HEK293 (cell line): ENCODE measurements around the gene PTPN18.

Experiments used
- CTCF ChIA-PET: fragments of 350-600 bp; formaldehyde crosslinking; extraction: SDS; loops from one replicate; lab custom pipeline; 2021; ENCODE audit warnings: antibody characterized with exemption; lab: Yijun Ruan, JAX
- POLR2A ChIA-PET: fragments of 300-600 bp; formaldehyde crosslinking; extraction: SDS; loops from one replicate; lab custom pipeline; 2020; ENCODE audit warnings: antibody characterized with exemption, inconsistent platforms; lab: Yijun Ruan, JAX
- H3K27ac ChIP-seq: fragments of 200-500 bp; sonication (Bioruptor generic); 2 replicates; pipeline ENCODE4 v1.5.1; 2014; ENCODE audit warnings: low read depth, low read length, control low read depth, inconsistent platforms; ENCODE audit errors: extremely low read depth
- H3K36me3 ChIP-seq, 2 experiments: fragments of 200-500 bp in 1 of 2; sonication (Bioruptor generic) in 1 of 2; 1 replicate in 1 of 2; 2 replicates in 1 of 2; pipeline ENCODE4 v1.5.1; 2014 to 2017; ENCODE audit warnings: inconsistent platforms in 2 of 2, low read length in 2 of 2; ENCODE audit not compliant: control insufficient read depth in 2 of 2, insufficient read depth in 1 of 2
- H3K4me1 ChIP-seq: fragments of 200-500 bp; sonication (Bioruptor generic); 2 replicates; pipeline ENCODE4 v1.5.1; 2014; ENCODE audit warnings: mild to moderate bottlenecking, low read length, inconsistent platforms; ENCODE audit not compliant: control insufficient read depth, insufficient read depth
- H3K4me3 ChIP-seq: 2 replicates; pipeline ENCODE4 v1.5.1; 2011; ENCODE audit warnings: low read depth, mild to moderate bottlenecking, control low read depth, low read length, moderate library complexity
- H3K9me3 ChIP-seq: fragments of 200-500 bp; sonication (Bioruptor generic); 2 replicates; pipeline ENCODE4 v1.5.1; 2014; ENCODE audit warnings: low read depth, low read length, inconsistent platforms; ENCODE audit not compliant: control insufficient read depth, insufficient read depth
- SCRT2 ChIP-seq: fragments of 450-650 bp; formaldehyde crosslinking; IDR thresholded peaks from 2 replicates; pipeline ENCODE4 v1.5.1; 2016; ENCODE audit warnings: missing biosample characterization, missing genetic modification characterization
- SETDB1 ChIP-seq: IDR thresholded peaks from one replicate; pipeline ENCODE4 v1.6.1; 2017; ENCODE audit warnings: mild to moderate bottlenecking, low read length, moderate library complexity, mixed read lengths; ENCODE audit not compliant: insufficient read length
- ZBTB1 ChIP-seq: fragments of 450-650 bp; formaldehyde crosslinking; IDR thresholded peaks from 2 replicates; pipeline ENCODE4 v1.5.1; 2016; ENCODE audit warnings: missing biosample characterization, missing genetic modification characterization
- ZBTB20 ChIP-seq: fragments of 450-650 bp; formaldehyde crosslinking; IDR thresholded peaks from 2 replicates; pipeline ENCODE4 v1.5.1; 2016; ENCODE audit warnings: missing biosample characterization, missing genetic modification characterization
- ZBTB8A ChIP-seq: fragments of 450-650 bp; formaldehyde crosslinking; IDR thresholded peaks from 2 replicates; pipeline ENCODE4 v1.5.1; 2016; ENCODE audit warnings: missing biosample characterization, missing genetic modification characterization
- ZNF174 ChIP-seq: fragments of 450-650 bp; formaldehyde crosslinking; IDR thresholded peaks from 2 replicates; pipeline ENCODE4 v1.5.0; 2017; ENCODE audit warnings: missing biosample characterization, mild to moderate bottlenecking, missing genetic modification characterization
- ZNF24 ChIP-seq: fragments of 450-650 bp; formaldehyde crosslinking; IDR thresholded peaks from 2 replicates; pipeline ENCODE4 v1.5.1; 2016; ENCODE audit warnings: missing biosample characterization, missing genetic modification characterization
- ZNF311 ChIP-seq: fragments of 450-650 bp; formaldehyde crosslinking; IDR thresholded peaks from 2 replicates; pipeline ENCODE4 v1.5.1; 2017; ENCODE audit warnings: missing biosample characterization, missing genetic modification characterization, borderline replicate concordance
- ZNF501 ChIP-seq: fragments of 450-650 bp; formaldehyde crosslinking; IDR thresholded peaks from 2 replicates; pipeline ENCODE4 v1.5.1; 2016; ENCODE audit warnings: missing biosample characterization, missing genetic modification characterization
- ZNF585B ChIP-seq: fragments of 450-650 bp; formaldehyde crosslinking; IDR thresholded peaks from 2 replicates; pipeline ENCODE4 v1.5.1; 2016; ENCODE audit warnings: missing biosample characterization, missing genetic modification characterization
- ZNF596 ChIP-seq: fragments of 450-650 bp; IDR thresholded peaks from 2 replicates; pipeline ENCODE4 v1.5.0; 2018; ENCODE audit warnings: missing biosample characterization, mild to moderate bottlenecking, missing genetic modification characterization, moderate library complexity
- ZNF660 ChIP-seq: fragments of 450-650 bp; IDR thresholded peaks from 2 replicates; pipeline ENCODE4 v1.5.1; 2018; ENCODE audit warnings: missing biosample characterization, mild to moderate bottlenecking, missing genetic modification characterization
- ZNF837 ChIP-seq: fragments of 450-650 bp; formaldehyde crosslinking; IDR thresholded peaks from 2 replicates; pipeline ENCODE4 v1.5.1; 2016; ENCODE audit warnings: missing biosample characterization, missing genetic modification characterization
- ZNF843 ChIP-seq: fragments of 450-650 bp; formaldehyde crosslinking; IDR thresholded peaks from 2 replicates; pipeline ENCODE4 v1.5.1; 2016; ENCODE audit warnings: missing biosample characterization, missing genetic modification characterization
- ZXDB ChIP-seq: fragments of 450-650 bp; formaldehyde crosslinking; IDR thresholded peaks from 2 replicates; pipeline ENCODE4 v1.5.1; 2016; ENCODE audit warnings: missing biosample characterization, missing genetic modification characterization
- TF ChIP-seq, protein P1 (sequence below): fragments of 450-650 bp; formaldehyde crosslinking; IDR thresholded peaks from 2 replicates; pipeline ENCODE4 v1.5.1; 2016; ENCODE audit warnings: missing biosample characterization, missing genetic modification characterization
- TF ChIP-seq, protein P2 (sequence below): fragments of 450-650 bp; formaldehyde crosslinking; IDR thresholded peaks from 2 replicates; pipeline ENCODE4 v1.5.1; 2016; ENCODE audit warnings: missing biosample characterization, missing genetic modification characterization
- TF ChIP-seq, protein P3 (sequence below): fragments of 450-650 bp; formaldehyde crosslinking; IDR thresholded peaks from 2 replicates; pipeline ENCODE4 v1.5.1; 2016; ENCODE audit warnings: missing biosample characterization, missing genetic modification characterization, borderline replicate concordance

The PTPN18 gene

DNA sequence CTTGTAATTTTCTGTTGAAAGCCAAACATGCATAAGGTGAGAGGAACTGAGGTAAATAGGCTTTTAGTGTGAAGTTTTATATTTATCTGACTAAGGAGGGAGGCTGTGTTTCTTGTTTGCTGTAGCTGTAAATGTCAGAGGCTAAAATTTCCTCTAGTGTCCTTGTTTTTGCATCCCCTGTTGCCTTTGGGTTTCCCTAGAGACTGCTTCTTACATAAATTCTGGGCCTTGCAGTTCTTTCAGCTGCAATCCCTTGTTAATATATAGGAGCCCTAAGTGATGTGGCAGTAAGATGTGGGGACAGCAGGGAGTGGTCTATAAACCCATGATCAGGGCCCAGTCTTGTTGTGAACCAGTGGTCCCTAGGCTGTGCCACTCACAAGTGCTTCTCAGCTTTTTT is 20.6 kb upstream of the PTPN18 start:
- CTCF ChIA-PET = interaction anchor here (0.9 to 5.9 kb wide), 4 partner anchors 38 to 399 kb away, joined by 3 to 41 read pairs (median 9); partner anchors contain the start of genes MZT2B and SMPD4
- POLR2A ChIA-PET = no interaction called here
- Histone ChIP-seq H3K9me3 (no peaks in the 10 kb centered on the region), H3K4me3 (no peak overlapping the region), H3K4me1 (no peaks in the 10 kb centered on the region), H3K36me3 (peaks cover 0 to 19% of the 10 kb centered on the region in 2 experiments; a peak in 1 of 3 replicates)
- TF ChIP-seq ZNF311 (tag by site-specific recombination) = no peak
- no peak for TF ChIP-seq ZNF174 (tag by site-specific recombination)
- no peak for TF ChIP-seq ZNF837 (tag by site-specific recombination)
- no peak for TF ChIP-seq ZNF585B (tag by site-specific recombination)
- TF ChIP-seq ZBTB20 (tag by site-specific recombination) = no peak
- no peak for TF ChIP-seq ZXDB (tag by site-specific recombination)
- TF ChIP-seq ZNF843 (tag by site-specific recombination) = no peak
- TF ChIP-seq ZBTB1 = no peak
- TF ChIP-seq ZNF660 (tag by site-specific recombination) = no peak
- no peak for TF ChIP-seq SETDB1
- no peak for TF ChIP-seq SCRT2 (tag by site-specific recombination)
- no peak for TF ChIP-seq ZNF596 (tag by site-specific recombination)
- no peak for TF ChIP-seq ZBTB8A (tag by site-specific recombination)
- TF ChIP-seq, all 188 proteins: peak for 0
- H3K27ac ChIP-seq = no peak overlapping the region

DNA sequence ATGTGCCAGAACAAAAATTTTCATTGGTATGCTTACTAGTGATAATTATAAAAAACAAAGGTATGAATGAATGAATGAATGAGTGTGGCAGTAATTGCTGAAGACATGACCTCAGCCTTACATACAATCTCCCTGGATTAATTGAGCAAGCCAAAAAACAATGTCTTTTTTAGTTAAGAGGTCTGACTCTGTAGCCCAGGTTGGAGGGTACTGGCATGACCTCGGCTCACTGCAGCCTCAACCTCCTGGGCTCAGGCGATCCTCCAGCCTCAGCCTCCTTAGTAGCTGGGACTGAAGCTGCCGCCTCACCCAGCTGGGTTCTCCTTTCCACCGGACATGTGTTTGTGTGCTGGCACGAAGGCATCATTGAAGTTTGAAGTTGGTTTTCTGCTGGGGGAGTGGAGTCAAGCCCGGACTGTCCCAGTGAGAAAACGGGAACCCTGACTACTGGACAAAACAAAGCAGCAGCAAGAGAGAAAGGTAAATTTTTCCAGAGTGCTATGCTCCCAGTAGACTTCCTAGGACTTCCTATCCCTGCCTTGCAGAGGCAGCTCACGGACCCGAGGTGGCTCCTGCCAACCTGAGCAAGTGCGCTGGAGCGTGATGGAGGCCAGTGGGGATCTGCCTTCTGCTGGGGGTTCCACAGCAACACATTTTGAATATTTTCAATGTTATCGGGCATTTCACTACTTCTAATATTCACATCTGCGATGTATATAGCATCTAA is 19.5 kb upstream of the PTPN18 start:
- POLR2A ChIA-PET = interaction anchor here (1.1 to 1.5 kb wide), 2 partner anchors 151 to 155 kb away, joined by 3 to 8 read pairs; partner anchors contain the start of gene SMPD4
- H3K36me3 ChIP-seq = peaks cover 0 to 25% of the 10 kb centered on the region in 2 experiments; a peak in 1 of 3 replicates
- H3K4me1 ChIP-seq = no peaks in the 10 kb centered on the region
- H3K27ac ChIP-seq = no peak overlapping the region
- CTCF ChIA-PET = interaction anchor here (0.7 to 1.3 kb wide), 4 partner anchors 181 to 1445 kb away, joined by 3 to 4 read pairs (median 4); no protein-coding TSS in a partner anchor
- no peak for TF ChIP-seq ZNF24 (tag by site-specific recombination)
- TF ChIP-seq, protein P1, sequence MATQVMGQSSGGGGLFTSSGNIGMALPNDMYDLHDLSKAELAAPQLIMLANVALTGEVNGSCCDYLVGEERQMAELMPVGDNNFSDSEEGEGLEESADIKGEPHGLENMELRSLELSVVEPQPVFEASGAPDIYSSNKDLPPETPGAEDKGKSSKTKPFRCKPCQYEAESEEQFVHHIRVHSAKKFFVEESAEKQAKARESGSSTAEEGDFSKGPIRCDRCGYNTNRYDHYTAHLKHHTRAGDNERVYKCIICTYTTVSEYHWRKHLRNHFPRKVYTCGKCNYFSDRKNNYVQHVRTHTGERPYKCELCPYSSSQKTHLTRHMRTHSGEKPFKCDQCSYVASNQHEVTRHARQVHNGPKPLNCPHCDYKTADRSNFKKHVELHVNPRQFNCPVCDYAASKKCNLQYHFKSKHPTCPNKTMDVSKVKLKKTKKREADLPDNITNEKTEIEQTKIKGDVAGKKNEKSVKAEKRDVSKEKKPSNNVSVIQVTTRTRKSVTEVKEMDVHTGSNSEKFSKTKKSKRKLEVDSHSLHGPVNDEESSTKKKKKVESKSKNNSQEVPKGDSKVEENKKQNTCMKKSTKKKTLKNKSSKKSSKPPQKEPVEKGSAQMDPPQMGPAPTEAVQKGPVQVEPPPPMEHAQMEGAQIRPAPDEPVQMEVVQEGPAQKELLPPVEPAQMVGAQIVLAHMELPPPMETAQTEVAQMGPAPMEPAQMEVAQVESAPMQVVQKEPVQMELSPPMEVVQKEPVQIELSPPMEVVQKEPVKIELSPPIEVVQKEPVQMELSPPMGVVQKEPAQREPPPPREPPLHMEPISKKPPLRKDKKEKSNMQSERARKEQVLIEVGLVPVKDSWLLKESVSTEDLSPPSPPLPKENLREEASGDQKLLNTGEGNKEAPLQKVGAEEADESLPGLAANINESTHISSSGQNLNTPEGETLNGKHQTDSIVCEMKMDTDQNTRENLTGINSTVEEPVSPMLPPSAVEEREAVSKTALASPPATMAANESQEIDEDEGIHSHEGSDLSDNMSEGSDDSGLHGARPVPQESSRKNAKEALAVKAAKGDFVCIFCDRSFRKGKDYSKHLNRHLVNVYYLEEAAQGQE = peak; percentile 52
- TF ChIP-seq, all 188 proteins: peak for 1
- Histone ChIP-seq H3K9me3 (no peaks in the 10 kb centered on the region), H3K4me3 (no peak overlapping the region)

DNA sequence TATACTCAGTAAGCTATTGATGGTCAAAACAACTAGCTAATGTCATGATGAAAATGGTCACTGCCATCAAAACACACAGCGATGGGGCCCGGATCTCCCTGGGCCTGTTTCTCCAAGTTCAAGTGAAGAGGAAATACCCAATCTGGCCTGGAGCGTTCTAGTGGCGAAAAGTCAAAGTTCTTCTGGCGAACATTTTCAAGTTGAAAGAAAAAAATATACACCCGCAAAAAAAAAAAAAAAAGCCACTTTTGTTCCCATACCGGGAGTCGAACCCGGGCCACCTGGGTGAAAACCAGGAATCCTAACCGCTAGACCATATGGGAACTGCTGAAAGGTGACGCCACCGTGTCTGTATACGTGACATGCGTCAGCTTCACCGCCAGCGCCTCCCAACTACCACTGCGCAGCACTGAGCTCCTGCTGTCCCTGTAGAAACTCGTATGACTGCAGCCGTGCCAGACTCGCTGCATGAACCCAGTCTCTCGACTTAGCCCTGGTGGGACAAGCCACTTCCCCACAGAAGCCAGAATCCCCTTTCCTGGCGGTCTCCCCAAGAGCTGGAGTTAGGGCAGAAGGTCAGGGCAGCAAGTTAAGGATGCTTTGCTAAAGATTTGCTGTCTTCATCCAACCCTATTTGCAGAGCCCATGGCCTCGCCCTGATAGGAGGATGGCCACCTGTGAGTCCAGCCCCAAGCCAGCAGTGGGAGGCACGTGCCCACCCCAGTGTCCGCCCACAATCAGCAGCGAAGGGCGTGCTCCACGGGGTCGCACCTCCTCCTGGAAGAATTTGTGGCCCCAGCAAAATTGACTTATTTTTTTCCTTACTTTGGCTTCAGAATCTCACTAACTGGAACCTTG is 18.8 kb upstream of the PTPN18 start:
- CTCF ChIA-PET = interaction anchor here (0.6 to 1.4 kb wide), 3 partner anchors 32 to 402 kb away, joined by 3 to 4 read pairs (median 3); no protein-coding TSS in a partner anchor
- peak overlapping the region; percentile 56 for H3K4me3 ChIP-seq
- H3K9me3 ChIP-seq = no peaks in the 10 kb centered on the region
- peaks cover 0 to 25% of the 10 kb centered on the region in 2 experiments; a peak in 1 of 3 replicates for H3K36me3 ChIP-seq
- POLR2A ChIA-PET = interaction anchor here (0.7 to 1.5 kb wide), 3 partner anchors 152 to 1615 kb away, joined by 3 to 8 read pairs (median 3); partner anchors contain the start of gene SMPD4
- no peaks in the 10 kb centered on the region for H3K4me1 ChIP-seq
- no peak overlapping the region; the same call in 1 of the 2 replicates for H3K27ac ChIP-seq
- peak; percentile 41; the same call in 1 of the 2 replicates for TF ChIP-seq ZNF501 (tag by site-specific recombination)
- TF ChIP-seq, protein P2, sequence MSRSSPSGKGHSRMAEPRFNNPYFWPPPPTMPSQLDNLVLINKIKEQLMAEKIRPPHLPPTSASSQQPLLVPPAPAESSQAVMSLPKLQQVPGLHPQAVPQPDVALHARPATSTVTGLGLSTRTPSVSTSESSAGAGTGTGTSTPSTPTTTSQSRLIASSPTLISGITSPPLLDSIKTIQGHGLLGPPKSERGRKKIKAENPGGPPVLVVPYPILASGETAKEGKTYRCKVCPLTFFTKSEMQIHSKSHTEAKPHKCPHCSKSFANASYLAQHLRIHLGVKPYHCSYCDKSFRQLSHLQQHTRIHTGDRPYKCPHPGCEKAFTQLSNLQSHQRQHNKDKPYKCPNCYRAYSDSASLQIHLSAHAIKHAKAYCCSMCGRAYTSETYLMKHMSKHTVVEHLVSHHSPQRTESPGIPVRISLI (tag by site-specific recombination) = peak; percentile 81
- TF ChIP-seq, protein P3, sequence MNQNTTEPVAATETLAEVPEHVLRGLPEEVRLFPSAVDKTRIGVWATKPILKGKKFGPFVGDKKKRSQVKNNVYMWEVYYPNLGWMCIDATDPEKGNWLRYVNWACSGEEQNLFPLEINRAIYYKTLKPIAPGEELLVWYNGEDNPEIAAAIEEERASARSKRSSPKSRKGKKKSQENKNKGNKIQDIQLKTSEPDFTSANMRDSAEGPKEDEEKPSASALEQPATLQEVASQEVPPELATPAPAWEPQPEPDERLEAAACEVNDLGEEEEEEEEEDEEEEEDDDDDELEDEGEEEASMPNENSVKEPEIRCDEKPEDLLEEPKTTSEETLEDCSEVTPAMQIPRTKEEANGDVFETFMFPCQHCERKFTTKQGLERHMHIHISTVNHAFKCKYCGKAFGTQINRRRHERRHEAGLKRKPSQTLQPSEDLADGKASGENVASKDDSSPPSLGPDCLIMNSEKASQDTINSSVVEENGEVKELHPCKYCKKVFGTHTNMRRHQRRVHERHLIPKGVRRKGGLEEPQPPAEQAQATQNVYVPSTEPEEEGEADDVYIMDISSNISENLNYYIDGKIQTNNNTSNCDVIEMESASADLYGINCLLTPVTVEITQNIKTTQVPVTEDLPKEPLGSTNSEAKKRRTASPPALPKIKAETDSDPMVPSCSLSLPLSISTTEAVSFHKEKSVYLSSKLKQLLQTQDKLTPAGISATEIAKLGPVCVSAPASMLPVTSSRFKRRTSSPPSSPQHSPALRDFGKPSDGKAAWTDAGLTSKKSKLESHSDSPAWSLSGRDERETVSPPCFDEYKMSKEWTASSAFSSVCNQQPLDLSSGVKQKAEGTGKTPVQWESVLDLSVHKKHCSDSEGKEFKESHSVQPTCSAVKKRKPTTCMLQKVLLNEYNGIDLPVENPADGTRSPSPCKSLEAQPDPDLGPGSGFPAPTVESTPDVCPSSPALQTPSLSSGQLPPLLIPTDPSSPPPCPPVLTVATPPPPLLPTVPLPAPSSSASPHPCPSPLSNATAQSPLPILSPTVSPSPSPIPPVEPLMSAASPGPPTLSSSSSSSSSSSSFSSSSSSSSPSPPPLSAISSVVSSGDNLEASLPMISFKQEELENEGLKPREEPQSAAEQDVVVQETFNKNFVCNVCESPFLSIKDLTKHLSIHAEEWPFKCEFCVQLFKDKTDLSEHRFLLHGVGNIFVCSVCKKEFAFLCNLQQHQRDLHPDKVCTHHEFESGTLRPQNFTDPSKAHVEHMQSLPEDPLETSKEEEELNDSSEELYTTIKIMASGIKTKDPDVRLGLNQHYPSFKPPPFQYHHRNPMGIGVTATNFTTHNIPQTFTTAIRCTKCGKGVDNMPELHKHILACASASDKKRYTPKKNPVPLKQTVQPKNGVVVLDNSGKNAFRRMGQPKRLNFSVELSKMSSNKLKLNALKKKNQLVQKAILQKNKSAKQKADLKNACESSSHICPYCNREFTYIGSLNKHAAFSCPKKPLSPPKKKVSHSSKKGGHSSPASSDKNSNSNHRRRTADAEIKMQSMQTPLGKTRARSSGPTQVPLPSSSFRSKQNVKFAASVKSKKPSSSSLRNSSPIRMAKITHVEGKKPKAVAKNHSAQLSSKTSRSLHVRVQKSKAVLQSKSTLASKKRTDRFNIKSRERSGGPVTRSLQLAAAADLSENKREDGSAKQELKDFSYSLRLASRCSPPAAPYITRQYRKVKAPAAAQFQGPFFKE = no peak
